HEK293 (cell line): ENCODE data around the gene DNAAF8.

Experiments
- CTCF ChIA-PET: fragments of 350-600 bp; formaldehyde crosslinking; extraction: SDS; loops from one replicate; lab custom pipeline; 2021; ENCODE audit warnings: antibody characterized with exemption; lab: Yijun Ruan, JAX
- POLR2A ChIA-PET: fragments of 300-600 bp; formaldehyde crosslinking; extraction: SDS; loops from one replicate; lab custom pipeline; 2020; ENCODE audit warnings: antibody characterized with exemption, inconsistent platforms; lab: Yijun Ruan, JAX
- H3K27ac ChIP-seq: fragments of 200-500 bp; sonication (Bioruptor generic); 2 replicates; pipeline ENCODE4 v1.5.1; 2014; ENCODE audit warnings: low read depth, low read length, control low read depth, inconsistent platforms; ENCODE audit errors: extremely low read depth
- H3K36me3 ChIP-seq, 2 experiments: fragments of 200-500 bp in 1 of 2; sonication (Bioruptor generic) in 1 of 2; 1 replicate in 1 of 2; 2 replicates in 1 of 2; pipeline ENCODE4 v1.5.1; 2014 to 2017; ENCODE audit warnings: inconsistent platforms in 2 of 2, low read length in 2 of 2; ENCODE audit not compliant: control insufficient read depth in 2 of 2, insufficient read depth in 1 of 2
- H3K4me1 ChIP-seq: fragments of 200-500 bp; sonication (Bioruptor generic); 2 replicates; pipeline ENCODE4 v1.5.1; 2014; ENCODE audit warnings: mild to moderate bottlenecking, low read length, inconsistent platforms; ENCODE audit not compliant: control insufficient read depth, insufficient read depth
- H3K4me3 ChIP-seq: 2 replicates; pipeline ENCODE4 v1.5.1; 2011; ENCODE audit warnings: low read depth, mild to moderate bottlenecking, control low read depth, low read length, moderate library complexity
- H3K9me3 ChIP-seq: fragments of 200-500 bp; sonication (Bioruptor generic); 2 replicates; pipeline ENCODE4 v1.5.1; 2014; ENCODE audit warnings: low read depth, low read length, inconsistent platforms; ENCODE audit not compliant: control insufficient read depth, insufficient read depth
- EGR2 ChIP-seq: fragments of 450-650 bp; formaldehyde crosslinking; IDR thresholded peaks from 2 replicates; pipeline ENCODE4 v1.5.1; 2016; ENCODE audit warnings: low read depth, missing biosample characterization, missing genetic modification characterization
- GLI4 ChIP-seq: fragments of 450-650 bp; formaldehyde crosslinking; IDR thresholded peaks from 2 replicates; pipeline ENCODE4 v1.5.1; 2016; ENCODE audit warnings: missing biosample characterization, missing genetic modification characterization
- HOXD13 ChIP-seq: sonication (generic); formaldehyde crosslinking; IDR thresholded peaks from 2 replicates; pipeline ENCODE4 v1.8.0; 2022; ENCODE audit warnings: missing genetic modification reagents, borderline replicate concordance
- ZNF184 ChIP-seq: fragments of 450-650 bp; IDR thresholded peaks from 2 replicates; pipeline ENCODE4 v1.5.1; 2018; ENCODE audit warnings: missing biosample characterization, mild to moderate bottlenecking, missing genetic modification characterization
- ZNF211 ChIP-seq: fragments of 450-650 bp; formaldehyde crosslinking; IDR thresholded peaks from 2 replicates; pipeline ENCODE4 v1.5.1; 2016; ENCODE audit warnings: low read depth, missing biosample characterization, missing genetic modification characterization
- ZNF248 ChIP-seq: fragments of 450-650 bp; formaldehyde crosslinking; IDR thresholded peaks from 2 replicates; pipeline ENCODE4 v1.5.1; 2017; ENCODE audit warnings: missing biosample characterization, missing genetic modification characterization
- ZNF391 ChIP-seq: fragments of 450-650 bp; formaldehyde crosslinking; IDR thresholded peaks from 2 replicates; pipeline ENCODE4 v1.5.1; 2016; ENCODE audit warnings: low read depth, missing biosample characterization, missing genetic modification characterization, borderline replicate concordance
- ZNF423 ChIP-seq: fragments of 450-650 bp; formaldehyde crosslinking; IDR thresholded peaks from 2 replicates; pipeline ENCODE4 v1.5.1; 2016; ENCODE audit warnings: missing biosample characterization, missing genetic modification characterization
- ZNF610 ChIP-seq: fragments of 450-650 bp; formaldehyde crosslinking; IDR thresholded peaks from 2 replicates; pipeline ENCODE4 v1.5.1; 2016; ENCODE audit warnings: missing biosample characterization, missing genetic modification characterization, borderline replicate concordance
- ZNF785 ChIP-seq: fragments of 450-650 bp; formaldehyde crosslinking; IDR thresholded peaks from 2 replicates; pipeline ENCODE4 v1.5.1; 2016; ENCODE audit warnings: missing biosample characterization, missing genetic modification characterization
- ZNF837 ChIP-seq: fragments of 450-650 bp; formaldehyde crosslinking; IDR thresholded peaks from 2 replicates; pipeline ENCODE4 v1.5.1; 2016; ENCODE audit warnings: missing biosample characterization, missing genetic modification characterization
- ZSCAN16 ChIP-seq: fragments of 450-650 bp; formaldehyde crosslinking; IDR thresholded peaks from 2 replicates; pipeline ENCODE4 v1.5.1; 2016; ENCODE audit warnings: missing biosample characterization, missing genetic modification characterization
- TF ChIP-seq, protein P1 (sequence below): fragments of 450-650 bp; formaldehyde crosslinking; IDR thresholded peaks from 2 replicates; pipeline ENCODE4 v1.5.1; 2016; ENCODE audit warnings: missing biosample characterization, missing genetic modification characterization, low read depth
- TF ChIP-seq, protein P2 (sequence below): fragments of 450-650 bp; formaldehyde crosslinking; IDR thresholded peaks from 2 replicates; pipeline ENCODE4 v1.5.1; 2017; ENCODE audit warnings: missing biosample characterization, missing genetic modification characterization
- TF ChIP-seq, protein P3 (sequence below): fragments of 450-650 bp; formaldehyde crosslinking; IDR thresholded peaks from 2 replicates; pipeline ENCODE4 v1.5.0; 2017; ENCODE audit warnings: missing biosample characterization, missing genetic modification characterization, borderline replicate concordance

Gene DNAAF8

DNA sequence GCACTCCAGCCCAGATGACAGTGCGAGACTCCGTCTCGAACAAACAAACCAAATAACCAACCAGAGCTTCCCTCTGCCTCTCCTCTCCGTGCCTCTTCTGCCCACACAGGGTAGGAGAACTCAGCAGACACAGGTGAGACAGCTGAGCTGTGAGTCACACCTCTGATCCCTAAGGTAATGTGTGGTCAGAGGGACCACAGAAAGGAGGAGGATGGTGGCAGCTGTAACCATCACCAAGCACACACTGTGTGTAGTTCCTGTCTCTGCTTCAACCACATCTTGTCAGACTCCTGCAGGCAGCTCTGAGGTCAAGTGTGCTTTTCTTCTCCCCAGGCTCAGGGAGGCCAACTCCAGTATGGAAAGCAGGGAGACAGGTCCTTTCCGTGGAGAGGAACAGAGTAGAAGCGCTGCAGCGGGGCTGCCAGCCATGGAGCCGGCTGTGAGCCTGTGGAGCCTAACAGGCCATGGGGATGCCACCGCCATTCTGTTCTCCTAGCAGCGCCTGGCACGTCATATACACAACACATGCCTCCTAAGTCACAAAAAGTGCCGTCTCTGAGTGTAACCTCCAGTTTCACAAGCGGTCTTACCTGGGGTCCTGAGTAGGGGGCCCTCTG, 33.8 kb upstream of the DNAAF8 start:
- peaks cover under 1 to 94% of the 10 kb centered on the region in 2 experiments; a peak in 2 of 3 replicates for H3K36me3 ChIP-seq
- ChIA-PET POLR2A (interaction anchor here (0.6 kb wide), 1 partner anchor 38 kb away, joined by 7 read pairs; no protein-coding TSS in a partner anchor), CTCF (no interaction called here)

DNA sequence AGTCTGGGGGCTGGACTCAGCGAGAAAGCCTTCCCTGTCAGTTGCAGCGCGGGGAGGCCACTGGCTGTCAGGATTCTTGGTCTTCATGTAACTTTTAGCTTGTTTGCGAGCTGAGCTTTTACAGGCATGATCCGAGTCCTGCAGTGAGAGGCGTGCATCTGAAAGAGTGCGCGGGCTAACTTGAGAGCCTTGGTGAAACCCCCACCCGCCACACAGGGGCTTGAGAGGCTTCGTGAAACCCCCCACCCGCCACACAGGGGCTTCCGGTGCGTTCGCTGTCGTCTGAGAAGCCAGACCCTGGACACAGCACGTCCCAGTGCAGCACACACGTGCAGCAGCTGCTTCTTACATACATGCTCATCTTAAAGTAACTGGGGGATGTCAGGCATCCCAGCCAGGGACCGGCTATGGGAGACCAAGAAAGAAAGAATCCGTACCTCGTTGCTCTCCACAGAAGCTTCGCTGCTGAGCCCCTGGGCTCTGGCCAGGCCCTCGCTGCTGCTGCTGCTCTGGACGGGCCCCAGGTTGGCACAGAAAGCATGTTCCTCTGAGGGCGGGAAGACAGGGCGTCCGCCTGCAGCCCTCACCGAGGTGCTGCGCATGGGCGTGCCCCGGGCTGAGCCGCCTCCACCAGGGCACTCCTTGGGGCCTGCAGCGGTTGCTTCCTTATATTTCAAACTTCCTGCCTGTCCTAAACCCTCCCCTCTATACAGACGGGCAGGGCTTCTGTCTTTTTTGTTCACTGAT, 33.2 kb upstream of the DNAAF8 start:
- peaks cover 7 to 88% of the 10 kb centered on the region in 2 experiments; a peak in 2 of 3 replicates for H3K36me3 ChIP-seq
- no peak for TF ChIP-seq ZNF837
- H3K27ac ChIP-seq, result no peak overlapping the region
- no peaks in the 10 kb centered on the region for H3K4me1 ChIP-seq
- no peak overlapping the region for H3K4me3 ChIP-seq
- ChIA-PET POLR2A (interaction anchor here (0.6 kb wide), 1 partner anchor 38 kb away, joined by 7 read pairs; no protein-coding TSS in a partner anchor), CTCF (interaction anchor here (0.8 kb wide), 1 partner anchor 13 kb away, joined by 4 read pairs; no protein-coding TSS in a partner anchor)
- H3K9me3 ChIP-seq, result no peaks in the 10 kb centered on the region

More for the DNA sequence above, 33.8 kb upstream of the DNAAF8 start:
- no peaks in the 10 kb centered on the region for H3K4me1 ChIP-seq
- H3K9me3 ChIP-seq, result no peaks in the 10 kb centered on the region
- H3K27ac ChIP-seq, result no peak overlapping the region
- TF ChIP-seq ZNF837 (no peak), ZSCAN16 (tag by site-specific recombination) (no peak), EGR2 (tag by site-specific recombination) (no peak), ZNF211 (tag by site-specific recombination) (no peak), ZNF785 (tag by site-specific recombination) (no peak), HOXD13 (CRISPR knock-in tag) (no peak), ZNF248 (tag by site-specific recombination) (no peak), ZNF610 (tag by site-specific recombination) (no peak), ZNF391 (tag by site-specific recombination) (no peak), ZNF184 (no peak), GLI4 (tag by site-specific recombination) (no peak), ZNF423 (tag by site-specific recombination) (no peak)
- TF ChIP-seq, protein P1, sequence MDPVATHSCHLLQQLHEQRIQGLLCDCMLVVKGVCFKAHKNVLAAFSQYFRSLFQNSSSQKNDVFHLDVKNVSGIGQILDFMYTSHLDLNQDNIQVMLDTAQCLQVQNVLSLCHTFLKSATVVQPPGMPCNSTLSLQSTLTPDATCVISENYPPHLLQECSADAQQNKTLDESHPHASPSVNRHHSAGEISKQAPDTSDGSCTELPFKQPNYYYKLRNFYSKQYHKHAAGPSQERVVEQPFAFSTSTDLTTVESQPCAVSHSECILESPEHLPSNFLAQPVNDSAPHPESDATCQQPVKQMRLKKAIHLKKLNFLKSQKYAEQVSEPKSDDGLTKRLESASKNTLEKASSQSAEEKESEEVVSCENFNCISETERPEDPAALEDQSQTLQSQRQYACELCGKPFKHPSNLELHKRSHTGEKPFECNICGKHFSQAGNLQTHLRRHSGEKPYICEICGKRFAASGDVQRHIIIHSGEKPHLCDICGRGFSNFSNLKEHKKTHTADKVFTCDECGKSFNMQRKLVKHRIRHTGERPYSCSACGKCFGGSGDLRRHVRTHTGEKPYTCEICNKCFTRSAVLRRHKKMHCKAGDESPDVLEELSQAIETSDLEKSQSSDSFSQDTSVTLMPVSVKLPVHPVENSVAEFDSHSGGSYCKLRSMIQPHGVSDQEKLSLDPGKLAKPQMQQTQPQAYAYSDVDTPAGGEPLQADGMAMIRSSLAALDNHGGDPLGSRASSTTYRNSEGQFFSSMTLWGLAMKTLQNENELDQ (tag by site-specific recombination), result no peak
- TF ChIP-seq, protein P2, sequence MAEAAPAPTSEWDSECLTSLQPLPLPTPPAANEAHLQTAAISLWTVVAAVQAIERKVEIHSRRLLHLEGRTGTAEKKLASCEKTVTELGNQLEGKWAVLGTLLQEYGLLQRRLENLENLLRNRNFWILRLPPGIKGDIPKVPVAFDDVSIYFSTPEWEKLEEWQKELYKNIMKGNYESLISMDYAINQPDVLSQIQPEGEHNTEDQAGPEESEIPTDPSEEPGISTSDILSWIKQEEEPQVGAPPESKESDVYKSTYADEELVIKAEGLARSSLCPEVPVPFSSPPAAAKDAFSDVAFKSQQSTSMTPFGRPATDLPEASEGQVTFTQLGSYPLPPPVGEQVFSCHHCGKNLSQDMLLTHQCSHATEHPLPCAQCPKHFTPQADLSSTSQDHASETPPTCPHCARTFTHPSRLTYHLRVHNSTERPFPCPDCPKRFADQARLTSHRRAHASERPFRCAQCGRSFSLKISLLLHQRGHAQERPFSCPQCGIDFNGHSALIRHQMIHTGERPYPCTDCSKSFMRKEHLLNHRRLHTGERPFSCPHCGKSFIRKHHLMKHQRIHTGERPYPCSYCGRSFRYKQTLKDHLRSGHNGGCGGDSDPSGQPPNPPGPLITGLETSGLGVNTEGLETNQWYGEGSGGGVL (tag by site-specific recombination), result no peak
- TF ChIP-seq, protein P3, sequence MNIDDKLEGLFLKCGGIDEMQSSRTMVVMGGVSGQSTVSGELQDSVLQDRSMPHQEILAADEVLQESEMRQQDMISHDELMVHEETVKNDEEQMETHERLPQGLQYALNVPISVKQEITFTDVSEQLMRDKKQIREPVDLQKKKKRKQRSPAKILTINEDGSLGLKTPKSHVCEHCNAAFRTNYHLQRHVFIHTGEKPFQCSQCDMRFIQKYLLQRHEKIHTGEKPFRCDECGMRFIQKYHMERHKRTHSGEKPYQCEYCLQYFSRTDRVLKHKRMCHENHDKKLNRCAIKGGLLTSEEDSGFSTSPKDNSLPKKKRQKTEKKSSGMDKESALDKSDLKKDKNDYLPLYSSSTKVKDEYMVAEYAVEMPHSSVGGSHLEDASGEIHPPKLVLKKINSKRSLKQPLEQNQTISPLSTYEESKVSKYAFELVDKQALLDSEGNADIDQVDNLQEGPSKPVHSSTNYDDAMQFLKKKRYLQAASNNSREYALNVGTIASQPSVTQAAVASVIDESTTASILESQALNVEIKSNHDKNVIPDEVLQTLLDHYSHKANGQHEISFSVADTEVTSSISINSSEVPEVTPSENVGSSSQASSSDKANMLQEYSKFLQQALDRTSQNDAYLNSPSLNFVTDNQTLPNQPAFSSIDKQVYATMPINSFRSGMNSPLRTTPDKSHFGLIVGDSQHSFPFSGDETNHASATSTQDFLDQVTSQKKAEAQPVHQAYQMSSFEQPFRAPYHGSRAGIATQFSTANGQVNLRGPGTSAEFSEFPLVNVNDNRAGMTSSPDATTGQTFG (tag by site-specific recombination), result no peak
- no peak overlapping the region for H3K4me3 ChIP-seq
